OCI-LY1 (cell line): ENCODE data around the gene FFAR1.

Experiments used
- H2AFZ ChIP-seq: fragments of 200-600 bp; sonication (generic), shearing (Covaris generic); 2 replicates; pipeline ENCODE4 v1.6.0; 2014; ENCODE audit warnings: antibody characterized with exemption, mild to moderate bottlenecking, low read length
- H3F3A ChIP-seq: fragments of 200-600 bp; sonication (generic), shearing (Covaris generic); 2 replicates; pipeline ENCODE4 v1.6.0; 2014; ENCODE audit warnings: mild to moderate bottlenecking, antibody characterized with exemption, low read length, moderate library complexity; ENCODE audit not compliant: insufficient read depth
- H3K27ac ChIP-seq: fragments of 200-600 bp; sonication (generic); 2 replicates; pipeline ENCODE4 v1.5.1; 2014; ENCODE audit warnings: low read length, mixed run types, mild to moderate bottlenecking, low read depth; ENCODE audit not compliant: poor library complexity, severe bottlenecking
- H3K27me3 ChIP-seq: fragments of 200-600 bp; sonication (generic); 2 replicates; pipeline ENCODE4 v1.6.0; 2014; ENCODE audit warnings: antibody characterized with exemption, mild to moderate bottlenecking, low read length, moderate library complexity; ENCODE audit not compliant: insufficient read depth
- H3K36me3 ChIP-seq: fragments of 200-600 bp; sonication (generic); 2 replicates; pipeline ENCODE4 v1.6.1; 2014; ENCODE audit warnings: mild to moderate bottlenecking, antibody characterized with exemption, low read length, moderate library complexity, mixed read lengths; ENCODE audit not compliant: insufficient read depth
- H3K4me1 ChIP-seq: fragments of 200-600 bp; sonication (generic); 2 replicates; pipeline ENCODE4 v1.5.1; 2014; ENCODE audit warnings: mild to moderate bottlenecking, low read length, moderate library complexity; ENCODE audit not compliant: insufficient read depth, severe bottlenecking
- H3K4me2 ChIP-seq: fragments of 200-600 bp; sonication (generic), shearing (Covaris generic); 2 replicates; pipeline ENCODE4 v1.6.1; 2014; ENCODE audit warnings: low read length
- H3K4me3 ChIP-seq: fragments of 200-600 bp; sonication (generic); 2 replicates; pipeline ENCODE4 v1.5.1; 2014; ENCODE audit warnings: low read length, low read depth, mild to moderate bottlenecking, mixed read lengths; ENCODE audit not compliant: poor library complexity, severe bottlenecking
- H3K79me2 ChIP-seq: fragments of 200-600 bp; shearing (Covaris generic); 2 replicates; pipeline ENCODE4 v1.6.1; 2016; ENCODE audit warnings: mixed run types, low read length, mixed read lengths; ENCODE audit not compliant: insufficient read depth
- H3K9ac ChIP-seq: fragments of 200-600 bp; sonication (generic), shearing (Covaris generic); 2 replicates; pipeline ENCODE4 v1.6.1; 2014; ENCODE audit warnings: mild to moderate bottlenecking, low read length, mixed read lengths
- H3K9me2 ChIP-seq: fragments of 200-600 bp; sonication (generic), shearing (Covaris generic); 2 replicates; pipeline ENCODE4 v1.6.1; 2014; ENCODE audit warnings: low read depth, mild to moderate bottlenecking, low read length, mixed read lengths
- H3K9me3 ChIP-seq: fragments of 200-600 bp; shearing (Covaris generic); 2 replicates; pipeline ENCODE4 v1.6.1; 2014; ENCODE audit warnings: low read length, mixed read lengths
- H4K20me1 ChIP-seq: fragments of 200-600 bp; sonication (generic), shearing (Covaris generic); 2 replicates; pipeline ENCODE4 v1.6.0; 2016; ENCODE audit warnings: mild to moderate bottlenecking, low read length; ENCODE audit not compliant: insufficient read depth
- CTCF ChIP-seq: fragments of 200-600 bp; sonication (generic), shearing (Covaris generic); IDR thresholded peaks from 2 replicates; pipeline ENCODE4 v1.5.1; 2017; ENCODE audit warnings: mild to moderate bottlenecking, antibody characterized with exemption, low read length, moderate library complexity, mixed read lengths
- EZH2 ChIP-seq: fragments of 200-600 bp; sonication (generic), shearing (Covaris generic); IDR thresholded peaks from 2 replicates; pipeline ENCODE4 v1.8.0; 2017; ENCODE audit warnings: borderline replicate concordance, mixed run types, mild to moderate bottlenecking, antibody characterized with exemption, low read length, moderate library complexity, mixed read lengths

FFAR1 gene

GRCh38 chr19:35349614-35350521 lies 2.2 kb downstream of the FFAR1 start:
- H3K9ac ChIP-seq, result no peak overlapping the region
- no peak overlapping the region for H3K27ac ChIP-seq
- H2AFZ ChIP-seq, result no peak overlapping the region
- H3K27me3 ChIP-seq, result no peaks in the 10 kb centered on the region
- no peaks in the 10 kb centered on the region for H3K9me2 ChIP-seq
- H3F3A ChIP-seq, result no peaks in the 10 kb centered on the region
- H4K20me1 ChIP-seq, result no peaks in the 10 kb centered on the region
- TF ChIP-seq EZH2 (no peak), CTCF (no peak)
- no peak overlapping the region for H3K4me2 ChIP-seq
- H3K4me1 ChIP-seq, result peaks cover 36% of the 10 kb centered on the region
- H3K9me3 ChIP-seq, result no peaks in the 10 kb centered on the region
- no peak overlapping the region for H3K4me3 ChIP-seq
- H3K79me2 ChIP-seq, result no peaks in the 10 kb centered on the region
- peaks cover 19% of the 10 kb centered on the region for H3K36me3 ChIP-seq

GRCh38 chr19:35350591-35350990 lies 2.9 kb downstream of the FFAR1 start:
- Histone ChIP-seq H3K4me1 (peaks cover 28% of the 10 kb centered on the region), H3K9me3 (no peaks in the 10 kb centered on the region), H3K79me2 (no peaks in the 10 kb centered on the region), H3K4me2 (no peak overlapping the region), H4K20me1 (no peaks in the 10 kb centered on the region), H2AFZ (no peak overlapping the region), H3K27me3 (no peaks in the 10 kb centered on the region), H3K4me3 (no peak overlapping the region), H3K9me2 (no peaks in the 10 kb centered on the region), H3F3A (no peaks in the 10 kb centered on the region), H3K27ac (no peak overlapping the region), H3K9ac (no peak overlapping the region), H3K36me3 (peaks cover 11% of the 10 kb centered on the region)
- no peak for TF ChIP-seq CTCF
- no peak for TF ChIP-seq EZH2

GRCh38 chr19:35351411-35352176 lies 3.9 kb downstream of the FFAR1 start:
- Histone ChIP-seq H3K9ac (no peak overlapping the region), H3K27ac (no peak overlapping the region), H2AFZ (no peak overlapping the region), H3K4me1 (peaks cover 18% of the 10 kb centered on the region), H4K20me1 (no peaks in the 10 kb centered on the region), H3K27me3 (no peaks in the 10 kb centered on the region), H3K79me2 (no peaks in the 10 kb centered on the region), H3K36me3 (peaks cover 1% of the 10 kb centered on the region), H3K4me3 (no peak overlapping the region), H3K9me3 (no peaks in the 10 kb centered on the region), H3K4me2 (no peak overlapping the region), H3K9me2 (no peaks in the 10 kb centered on the region), H3F3A (no peaks in the 10 kb centered on the region)
- TF ChIP-seq EZH2, result no peak
- TF ChIP-seq CTCF, result no peak
